ENCODE measurements around the gene MAPKAP1.

MAPKAP1 gene

GRCh38 chr9:125504616-125505015 lies 202.4 kb downstream of the MAPKAP1 start:
- DNase-seq (ENCODE audit: extremely low spot score, insufficient read length, low read depth), result no peak
- FAIRE-seq, result peak; percentile 68

- no peak for DNase-seq (ENCODE audit: extremely low spot score, insufficient read length, low read depth)
- FAIRE-seq, result no peak
Measured at GRCh38 chr9:125497906-125498305, 209.1 kb downstream of the MAPKAP1 start.

GRCh38 chr9:125497478-125497877 lies 209.5 kb downstream of the MAPKAP1 start:
- DNase-seq (ENCODE audit: extremely low spot score, insufficient read length, low read depth) (no peak), FAIRE-seq (no peak)

- FAIRE-seq (no peak), DNase-seq (ENCODE audit: extremely low spot score, insufficient read length, low read depth) (no peak)
Measured at GRCh38 chr9:125496313-125496834, 210.6 kb downstream of the MAPKAP1 start.

GRCh38 chr9:125495172-125496119 lies 211.6 kb downstream of the MAPKAP1 start:
- DNase-seq (ENCODE audit: extremely low spot score, insufficient read length, low read depth) (no peak), FAIRE-seq (peak; percentile 79)

GRCh38 chr9:125494653-125494915 lies 212.4 kb downstream of the MAPKAP1 start:
- DNase-seq (ENCODE audit: extremely low spot score, insufficient read length, low read depth) (no peak), FAIRE-seq (no peak)

GRCh38 chr9:125493881-125494652 lies 212.9 kb downstream of the MAPKAP1 start:
- FAIRE-seq (no peak), DNase-seq (ENCODE audit: extremely low spot score, insufficient read length, low read depth) (no peak)

- no peak for FAIRE-seq
- no peak for DNase-seq (ENCODE audit: extremely low spot score, insufficient read length, low read depth)
Measured at GRCh38 chr9:125493384-125493783, 213.6 kb downstream of the MAPKAP1 start.

- FAIRE-seq (no peak), DNase-seq (ENCODE audit: extremely low spot score, insufficient read length, low read depth) (no peak)
Measured at GRCh38 chr9:125492719-125493118, 214.3 kb downstream of the MAPKAP1 start.

GRCh38 chr9:125487842-125488241 lies 219.2 kb downstream of the MAPKAP1 start:
- no peak for FAIRE-seq
- no peak for DNase-seq (ENCODE audit: extremely low spot score, insufficient read length, low read depth)

GRCh38 chr9:125486576-125486975 lies 220.4 kb downstream of the MAPKAP1 start:
- DNase-seq (ENCODE audit: extremely low spot score, insufficient read length, low read depth), result no peak
- FAIRE-seq, result no peak

- no peak for FAIRE-seq
- DNase-seq (ENCODE audit: extremely low spot score, insufficient read length, low read depth), result no peak
Measured at GRCh38 chr9:125486152-125486508, 220.9 kb downstream of the MAPKAP1 start.

- DNase-seq (ENCODE audit: extremely low spot score, insufficient read length, low read depth) (no peak), FAIRE-seq (no peak)
Measured at GRCh38 chr9:125485471-125486151, 221.4 kb downstream of the MAPKAP1 start.

GRCh38 chr9:125484350-125485282 lies 222.4 kb downstream of the MAPKAP1 start:
- FAIRE-seq (no peak), DNase-seq (ENCODE audit: extremely low spot score, insufficient read length, low read depth) (no peak)

GRCh38 chr9:125483697-125484096 lies 223.3 kb downstream of the MAPKAP1 start:
- FAIRE-seq, result no peak

GRCh38 chr9:125479846-125480615 lies 227.0 kb downstream of the MAPKAP1 start:
- DNase-seq (ENCODE audit: extremely low spot score, insufficient read length, low read depth), result no peak
- no peak for FAIRE-seq

More at GRCh38 chr9:125483697-125484096, 223.3 kb downstream of the MAPKAP1 start:
- DNase-seq (ENCODE audit: extremely low spot score, insufficient read length, low read depth), result no peak

GRCh38 chr9:125477089-125477544 lies 229.9 kb downstream of the MAPKAP1 start:
- DNase-seq (ENCODE audit: extremely low spot score, insufficient read length, low read depth) (no peak), FAIRE-seq (no peak)

GRCh38 chr9:125476645-125477044 lies 230.4 kb downstream of the MAPKAP1 start:
- DNase-seq (ENCODE audit: extremely low spot score, insufficient read length, low read depth) (no peak), FAIRE-seq (no peak)

- DNase-seq (ENCODE audit: extremely low spot score, insufficient read length, low read depth) (no peak), FAIRE-seq (no peak)
Measured at GRCh38 chr9:125475385-125475784, 231.6 kb downstream of the MAPKAP1 start.
